ENCODE results near the gene FST.

Gene FST

GRCh38 chr5:53487436-53487835, 7.0 kb downstream of the FST start:
- no peak for DNase-seq (ENCODE audit: low read depth)
- TF ChIP-seq CTCF (conservative IDR thresholded peaks at IDR 0.05; ENCODE audit: control insufficient read depth, insufficient read depth, low read depth, low read length): no peak

DNA sequence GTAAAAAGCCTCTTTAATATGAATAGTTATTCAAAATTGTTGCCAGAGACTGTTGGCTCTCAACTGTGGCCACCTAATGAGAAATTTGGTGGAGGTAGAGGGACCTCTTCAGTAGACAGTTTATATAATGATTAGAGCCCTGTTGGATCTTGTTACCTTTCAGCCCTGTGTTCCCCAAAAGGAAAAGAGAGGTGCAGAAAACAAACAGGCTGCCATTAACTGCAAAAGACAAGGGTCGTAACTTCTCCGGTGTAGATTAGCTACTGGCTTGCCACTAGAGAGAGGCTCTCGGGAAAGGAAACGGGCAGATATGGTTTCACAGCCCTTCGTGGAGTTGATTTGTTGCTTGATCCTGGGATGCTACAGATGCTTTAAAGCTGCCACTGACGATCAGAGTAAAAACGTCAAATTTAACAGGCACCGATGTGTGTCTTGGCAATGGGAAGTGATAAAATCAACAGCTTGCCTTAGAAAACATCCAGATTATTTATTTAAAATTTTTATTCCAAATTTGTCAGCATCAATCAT, 7.8 kb downstream of the FST start:
- DNase-seq (ENCODE audit: low read depth): no peak
- TF ChIP-seq CTCF (conservative IDR thresholded peaks at IDR 0.05; ENCODE audit: control insufficient read depth, insufficient read depth, low read depth, low read length): no peak
- H3K4me3 ChIP-seq (ENCODE audit: control insufficient read depth, low read depth, low read length): no peak overlapping the region

More at GRCh38 chr5:53487436-53487835, 7.0 kb downstream of the FST start:
- H3K4me3 ChIP-seq (ENCODE audit: control insufficient read depth, low read depth, low read length): no peak overlapping the region

DNA sequence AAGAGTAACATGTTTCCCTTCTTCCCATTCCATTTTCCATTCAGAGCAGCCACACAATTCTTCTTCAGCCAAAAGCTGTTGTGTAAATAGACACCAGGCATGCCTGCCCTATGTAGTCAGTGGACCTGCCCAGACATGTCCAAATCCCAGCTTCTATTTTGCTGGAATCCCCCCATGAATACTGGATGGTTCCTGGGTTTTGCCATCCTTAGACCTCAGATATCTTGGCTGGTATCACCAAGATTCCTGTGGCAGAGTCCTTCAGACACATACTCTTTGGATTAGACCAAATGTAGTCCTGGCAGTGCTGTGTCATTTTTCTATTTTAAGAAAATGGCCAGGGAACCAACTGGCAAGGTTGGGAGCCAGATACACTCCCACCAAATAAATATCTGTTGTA, 10.3 kb downstream of the FST start:
- TF ChIP-seq CTCF (conservative IDR thresholded peaks at IDR 0.05; ENCODE audit: control insufficient read depth, insufficient read depth, low read depth, low read length): no peak
- DNase-seq (ENCODE audit: low read depth): peak; percentile 86
- no peak overlapping the region for H3K4me3 ChIP-seq (ENCODE audit: control insufficient read depth, low read depth, low read length)

GRCh38 chr5:53501054-53501453, 20.6 kb downstream of the FST start:
- DNase-seq (ENCODE audit: low read depth): no peak

GRCh38 chr5:53503562-53504218, 23.3 kb downstream of the FST start:
- DNase-seq (ENCODE audit: low read depth): peak; percentile 58
- no peak for TF ChIP-seq CTCF (conservative IDR thresholded peaks at IDR 0.05; ENCODE audit: control insufficient read depth, insufficient read depth, low read depth, low read length)
- no peak overlapping the region for H3K4me3 ChIP-seq (ENCODE audit: control insufficient read depth, low read depth, low read length)

More at GRCh38 chr5:53501054-53501453, 20.6 kb downstream of the FST start:
- TF ChIP-seq CTCF (conservative IDR thresholded peaks at IDR 0.05; ENCODE audit: control insufficient read depth, insufficient read depth, low read depth, low read length): no peak
- H3K4me3 ChIP-seq (ENCODE audit: control insufficient read depth, low read depth, low read length): no peak overlapping the region

DNA sequence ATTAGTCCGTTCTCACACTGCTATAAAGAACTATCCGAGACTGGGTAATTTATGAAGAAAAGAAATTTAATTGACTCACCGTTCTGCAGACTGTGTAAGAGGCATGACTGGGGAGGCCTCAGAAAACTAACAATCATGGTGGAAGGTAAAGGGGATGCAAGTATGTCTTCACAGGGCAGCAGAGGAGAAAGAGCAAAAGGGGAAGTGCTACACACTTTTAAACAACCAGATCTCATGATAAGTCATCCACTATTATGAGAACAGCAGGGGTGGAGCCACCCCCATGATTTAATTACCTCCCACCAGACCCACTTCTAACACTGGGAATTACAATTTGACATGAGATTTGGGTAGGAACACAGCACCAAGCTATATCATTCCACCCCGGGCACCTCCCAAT, 26.6 kb downstream of the FST start:
- no peak overlapping the region for H3K4me3 ChIP-seq (ENCODE audit: control insufficient read depth, low read depth, low read length)
- no peak for DNase-seq (ENCODE audit: low read depth)
- no peak for TF ChIP-seq CTCF (conservative IDR thresholded peaks at IDR 0.05; ENCODE audit: control insufficient read depth, insufficient read depth, low read depth, low read length)
